Lower leg skin (tissue), 4 donors: ENCODE measurements around the gene AFF1. TPM values are rescaled to one million over a fixed set of nuclear protein-coding genes. Genes with fewer than 3 reads are reported as not detected.

Experiments
- DNase-seq, 2 donors: peaks; one replicate each; pipeline ENCODE4 v3.0.0-alpha.2; 2019; ENCODE audit warnings: low spot score in 2 of 2
- H3K4me3 ChIP-seq: fragments of 200-600 bp; sonication (generic); 2 replicates; pipeline ENCODE4 v1.5.1; 2017; ENCODE audit warnings: mild to moderate bottlenecking, low read depth; ENCODE audit not compliant: poor library complexity, severe bottlenecking
- CTCF ChIP-seq, 3 donors: fragments of 450-650 bp; IDR thresholded peaks; one replicate each; pipeline ENCODE4 v1.5.1; 2016; ENCODE audit warnings: antibody characterized with exemption in 3 of 3, mild to moderate bottlenecking in 3 of 3, moderate library complexity in 2 of 3
- POLR2A ChIP-seq, 2 donors: fragments of 450-650 bp; IDR thresholded peaks; one replicate each; pipeline ENCODE4 v1.6.1; 2016 to 2017; ENCODE audit warnings: antibody characterized with exemption in 2 of 2, mild to moderate bottlenecking in 1 of 2, moderate library complexity in 1 of 2
- WGBS, 2 donors: methylation state at CpG; one replicate each; pipeline ENCODE4 v1.1.5; 2018; 5-methylcytosine and 5-hydroxymethylcytosine counted together
- intact Hi-C: fragments of 100-400 bp; cut with DNase I; formaldehyde crosslinking; loops from one replicate; pipeline ENCODE4 v1.15.0; 2023; ENCODE audit warnings: low total_unique reads
- total RNA-seq, 4 donors: library from RNA; depleted of rRNA; stranded (reverse); fragments of >200 nt; gene quantifications; one replicate each; pipeline ENCODE4 v1.1.0, GENCODE V29; 2016

The AFF1 gene
- total RNA-seq, 4 donors from 2014 or later: 58.1 to 107 (median 71.2) TPM

DNA sequence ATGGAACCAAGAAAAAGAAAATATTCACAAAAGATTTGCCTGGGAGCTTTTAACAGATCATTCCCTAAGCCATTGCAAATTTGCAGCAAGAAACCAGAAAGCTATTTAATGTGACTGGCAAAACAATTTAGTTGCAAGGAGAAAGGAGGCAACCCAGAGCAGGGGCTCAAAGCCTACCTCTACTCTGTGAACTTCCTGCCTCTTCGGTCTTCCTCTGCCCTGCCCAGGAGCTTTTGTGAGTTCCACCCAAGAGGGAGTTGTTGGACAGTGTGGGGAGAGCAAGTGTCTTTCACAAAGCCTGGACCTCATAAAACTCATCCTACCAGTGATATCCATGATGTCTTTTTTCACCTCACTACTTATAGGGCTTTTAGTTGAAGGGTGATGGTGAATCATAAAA, 107.4 kb downstream of the AFF1 start:
- TF ChIP-seq CTCF (IDR thresholded peaks at IDR 0.05): no peak
- no peak for TF ChIP-seq POLR2A (IDR thresholded peaks at IDR 0.05)
- no peak overlapping the region for H3K4me3 ChIP-seq
- no peak for DNase-seq
- 63 to 100% methylated on average over 1 of the region's 1 CpG for WGBS, 2 donors
- intact Hi-C loops: no loop called here

- TF ChIP-seq POLR2A (IDR thresholded peaks at IDR 0.05): no peak
- TF ChIP-seq CTCF (IDR thresholded peaks at IDR 0.05): no peak
- intact Hi-C loops: no loop called here
Observed at GRCh38 chr4:87042986-87043820, 108.4 kb downstream of the AFF1 start.

DNA sequence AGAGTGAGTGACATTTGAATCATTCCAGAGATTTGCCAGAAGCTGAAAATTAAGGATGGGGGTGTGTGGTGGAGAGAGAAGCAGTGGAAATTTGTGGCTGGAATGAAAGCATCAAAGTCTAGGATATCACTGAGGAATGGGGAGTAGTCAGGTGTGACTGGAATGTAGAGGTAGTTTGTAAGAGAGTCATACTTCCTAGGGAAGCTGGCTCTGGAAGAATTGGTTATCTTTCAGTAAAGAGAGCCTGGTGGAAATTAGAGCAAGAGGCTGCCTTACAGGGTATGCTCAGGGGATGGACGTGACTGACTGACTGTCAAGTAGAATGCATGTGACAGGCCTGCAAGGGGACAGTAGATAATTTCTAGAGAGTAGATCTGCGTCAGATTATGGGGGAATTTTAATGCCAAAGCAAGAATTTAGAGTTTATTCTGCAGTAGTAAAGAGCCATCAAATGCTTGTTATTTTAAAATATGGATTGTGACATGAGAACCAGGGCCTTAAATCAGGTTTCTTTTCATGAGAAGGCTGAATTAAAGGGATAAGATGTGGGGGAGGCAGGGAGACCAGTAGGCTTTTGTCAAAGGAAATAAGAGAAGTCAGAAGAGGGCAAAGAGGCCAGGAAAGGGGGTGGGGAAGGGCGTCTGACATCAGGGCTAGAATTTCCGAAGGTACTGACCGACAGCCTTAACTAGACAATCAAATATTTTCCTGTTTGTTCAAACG, 109.9 kb downstream of the AFF1 start:
- 31 to 43% methylated on average over 6 of the region's 6 CpGs for WGBS, 2 donors
- H3K4me3 ChIP-seq: no peak overlapping the region
- TF ChIP-seq CTCF (IDR thresholded peaks at IDR 0.05) (no peak), POLR2A (IDR thresholded peaks at IDR 0.05) (no peak)
- DNase-seq: no peak
- intact Hi-C loops: no loop called here

More at GRCh38 chr4:87042986-87043820, 108.4 kb downstream of the AFF1 start:
- no peak for DNase-seq
- WGBS, 2 donors: 68 to 78% methylated on average over 4 of the region's 4 CpGs
- no peak overlapping the region for H3K4me3 ChIP-seq

- intact Hi-C loops: no loop called here
- 29 to 36% methylated on average over 6 of the region's 6 CpGs for WGBS, 2 donors
- no peak overlapping the region for H3K4me3 ChIP-seq
- no peak for DNase-seq
- TF ChIP-seq POLR2A (IDR thresholded peaks at IDR 0.05): no peak
- no peak for TF ChIP-seq CTCF (IDR thresholded peaks at IDR 0.05)
Observed at GRCh38 chr4:87045234-87045558, 110.4 kb downstream of the AFF1 start.

DNA sequence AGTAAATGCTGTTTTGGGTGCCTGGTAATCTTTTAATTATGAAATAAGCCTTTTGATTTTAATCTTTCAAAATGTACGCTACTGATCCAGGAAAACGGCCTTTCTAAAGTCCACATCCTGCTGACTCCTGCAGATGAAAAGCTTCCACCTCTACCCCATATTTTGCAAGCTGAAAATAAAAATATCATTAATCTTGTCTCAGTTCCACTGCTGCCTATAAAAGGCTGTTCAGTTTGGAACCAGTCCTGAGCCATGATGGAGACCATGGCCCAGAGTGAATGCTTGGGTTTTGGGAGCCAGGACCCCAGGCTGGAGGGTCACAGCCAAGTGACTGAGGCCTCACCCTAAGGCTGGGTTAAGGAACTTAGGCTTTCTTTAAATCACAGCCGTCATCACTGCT, 110.8 kb downstream of the AFF1 start:
- no peak for DNase-seq
- WGBS, 2 donors: 30 to 31% methylated on average over 3 of the region's 3 CpGs
- intact Hi-C loops: no loop called here
- no peak overlapping the region for H3K4me3 ChIP-seq
- no peak for TF ChIP-seq CTCF (IDR thresholded peaks at IDR 0.05)
- no peak for TF ChIP-seq POLR2A (IDR thresholded peaks at IDR 0.05)
